22Rv1 (cell line): ENCODE results near the gene ADAMTS3.

Experiments used
- H3K27ac ChIP-seq: fragments of 450-650 bp; 2 replicates; pipeline ENCODE4 v1.5.1; 2017
- ZFX ChIP-seq: fragments of 450-650 bp; IDR thresholded peaks from 2 replicates; pipeline ENCODE4 v1.6.1; 2017; ENCODE audit warnings: antibody characterized with exemption, borderline replicate concordance
- TF ChIP-seq, protein P1 (sequence below): fragments of 450-650 bp; IDR thresholded peaks from 2 replicates; pipeline ENCODE4 v1.5.1; 2017; ENCODE audit warnings: mild to moderate bottlenecking

ADAMTS3 gene

DNA sequence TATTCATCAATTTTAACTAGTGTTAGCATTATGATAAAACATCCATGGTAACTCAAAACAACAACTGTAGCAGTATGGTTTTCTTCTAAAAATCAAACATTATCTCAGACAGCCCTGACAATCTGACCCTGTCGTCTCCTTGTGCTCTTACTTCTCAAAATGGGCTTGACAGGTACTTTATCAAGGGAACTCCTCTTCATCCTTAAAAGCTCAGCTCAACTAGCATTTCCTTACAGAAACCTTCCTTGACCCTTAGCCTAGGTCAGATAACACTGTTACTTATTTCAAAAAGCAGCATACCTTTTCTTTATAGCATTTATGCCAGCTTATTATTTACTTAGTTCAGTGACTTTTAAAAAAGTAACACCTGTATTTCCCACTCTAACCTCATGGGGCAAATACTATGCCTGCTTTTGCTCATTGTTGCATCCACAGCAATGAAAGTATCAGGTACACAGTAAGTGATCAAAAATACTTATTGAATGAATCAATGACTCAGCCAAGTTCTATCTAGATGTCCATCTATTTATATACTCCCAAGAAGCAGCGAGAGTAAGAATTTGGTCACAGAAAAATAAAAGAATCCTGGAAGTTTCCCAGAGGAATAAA, 41.9 kb downstream of the ADAMTS3 start:
- TF ChIP-seq, protein P1, sequence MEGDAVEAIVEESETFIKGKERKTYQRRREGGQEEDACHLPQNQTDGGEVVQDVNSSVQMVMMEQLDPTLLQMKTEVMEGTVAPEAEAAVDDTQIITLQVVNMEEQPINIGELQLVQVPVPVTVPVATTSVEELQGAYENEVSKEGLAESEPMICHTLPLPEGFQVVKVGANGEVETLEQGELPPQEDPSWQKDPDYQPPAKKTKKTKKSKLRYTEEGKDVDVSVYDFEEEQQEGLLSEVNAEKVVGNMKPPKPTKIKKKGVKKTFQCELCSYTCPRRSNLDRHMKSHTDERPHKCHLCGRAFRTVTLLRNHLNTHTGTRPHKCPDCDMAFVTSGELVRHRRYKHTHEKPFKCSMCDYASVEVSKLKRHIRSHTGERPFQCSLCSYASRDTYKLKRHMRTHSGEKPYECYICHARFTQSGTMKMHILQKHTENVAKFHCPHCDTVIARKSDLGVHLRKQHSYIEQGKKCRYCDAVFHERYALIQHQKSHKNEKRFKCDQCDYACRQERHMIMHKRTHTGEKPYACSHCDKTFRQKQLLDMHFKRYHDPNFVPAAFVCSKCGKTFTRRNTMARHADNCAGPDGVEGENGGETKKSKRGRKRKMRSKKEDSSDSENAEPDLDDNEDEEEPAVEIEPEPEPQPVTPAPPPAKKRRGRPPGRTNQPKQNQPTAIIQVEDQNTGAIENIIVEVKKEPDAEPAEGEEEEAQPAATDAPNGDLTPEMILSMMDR = peak; percentile 20; the same call in 1 of the 2 replicates
- TF ChIP-seq ZFX = no peak
- H3K27ac ChIP-seq = no peak overlapping the region

DNA sequence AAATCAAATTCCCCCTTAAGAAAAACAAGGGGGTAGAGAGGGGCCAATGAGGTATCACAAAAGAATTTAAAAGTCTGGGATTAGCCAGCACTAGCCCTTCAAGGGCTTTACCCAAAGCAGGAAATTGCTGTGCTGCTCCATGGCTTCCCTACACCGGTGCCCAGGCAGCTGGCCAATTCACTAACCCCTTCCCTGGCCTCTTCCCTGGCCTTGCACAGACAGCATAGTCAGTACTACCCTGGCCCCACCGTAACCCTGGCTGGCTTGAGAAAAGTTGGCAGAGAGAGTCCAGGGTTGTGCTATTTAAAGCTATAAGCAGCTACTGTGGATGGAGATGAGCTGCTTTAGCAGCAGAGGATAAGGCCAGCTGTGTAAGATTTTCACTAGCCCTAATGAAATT, 43.1 kb downstream of the ADAMTS3 start:
- TF ChIP-seq ZFX = no peak
- TF ChIP-seq, protein P1 = no peak
- H3K27ac ChIP-seq = no peak overlapping the region

DNA sequence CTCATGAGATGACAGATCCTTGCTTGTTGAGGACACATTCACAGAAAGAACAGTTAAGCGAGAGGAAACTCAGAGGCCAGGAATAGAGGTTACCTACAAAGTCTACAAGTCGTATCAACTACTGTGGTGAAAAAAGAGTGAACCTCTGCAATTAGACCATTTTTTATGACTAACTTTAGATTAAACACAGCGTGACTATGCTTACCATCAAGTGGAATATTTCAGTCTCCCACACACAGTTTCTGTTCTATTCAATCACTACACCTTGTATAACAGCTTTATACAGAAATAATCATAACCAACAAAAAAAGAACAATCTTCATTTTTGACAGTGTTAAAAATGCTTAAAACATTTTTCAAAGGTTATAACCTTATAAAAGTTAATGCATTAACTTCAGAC, 46.6 kb downstream of the ADAMTS3 start:
- H3K27ac ChIP-seq = no peak overlapping the region

DNA sequence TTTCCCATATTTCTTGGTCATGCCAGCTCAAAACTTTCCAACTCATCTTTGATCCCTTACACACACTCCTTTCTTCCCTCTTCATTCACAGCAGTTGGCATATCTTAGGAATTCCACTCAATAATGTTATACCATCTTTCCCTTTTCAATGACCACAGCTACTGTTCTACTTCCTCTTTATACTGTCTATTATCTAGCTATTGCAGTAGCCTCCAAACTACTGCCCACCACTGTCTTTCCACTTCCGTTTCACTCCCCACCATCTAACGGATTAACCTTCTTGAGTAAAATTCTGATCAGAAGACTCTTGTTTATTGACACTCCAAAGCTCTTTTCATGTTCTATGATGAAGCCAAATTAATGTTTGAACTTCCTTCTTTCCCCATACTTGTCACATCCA, 55.8 kb downstream of the ADAMTS3 start:
- H3K27ac ChIP-seq = no peak overlapping the region
- no peak for TF ChIP-seq ZFX
- TF ChIP-seq, protein P1 = no peak

More for the DNA sequence above, 46.6 kb downstream of the ADAMTS3 start:
- no peak for TF ChIP-seq ZFX
- TF ChIP-seq, protein P1 = no peak

DNA sequence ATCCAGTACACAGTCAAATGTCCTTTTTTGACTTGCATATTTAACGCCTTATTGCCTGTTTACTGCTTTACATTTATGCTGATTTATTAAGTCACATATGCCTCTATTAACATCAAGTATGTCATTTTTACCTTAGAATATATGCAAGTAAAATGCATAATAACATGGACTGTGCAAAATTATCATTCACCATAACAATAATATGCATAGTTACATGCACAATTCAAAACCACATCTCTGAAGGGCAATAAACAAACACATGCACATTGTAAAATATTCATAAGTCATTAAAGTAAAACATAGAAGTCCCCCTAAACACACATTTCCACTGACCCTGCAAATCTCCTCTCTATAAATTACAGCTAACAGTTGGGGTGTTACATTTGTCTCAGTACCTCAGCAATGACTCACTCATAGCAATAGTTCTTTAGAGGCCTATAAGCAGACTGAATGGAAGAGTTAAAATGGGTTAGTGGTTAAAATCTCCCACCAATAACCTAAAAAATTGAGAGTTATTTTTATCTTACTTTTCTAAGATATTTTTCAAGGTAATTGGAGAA, 61.1 kb downstream of the ADAMTS3 start:
- no peak for TF ChIP-seq ZFX
- TF ChIP-seq, protein P1 = no peak
- no peak overlapping the region for H3K27ac ChIP-seq

DNA sequence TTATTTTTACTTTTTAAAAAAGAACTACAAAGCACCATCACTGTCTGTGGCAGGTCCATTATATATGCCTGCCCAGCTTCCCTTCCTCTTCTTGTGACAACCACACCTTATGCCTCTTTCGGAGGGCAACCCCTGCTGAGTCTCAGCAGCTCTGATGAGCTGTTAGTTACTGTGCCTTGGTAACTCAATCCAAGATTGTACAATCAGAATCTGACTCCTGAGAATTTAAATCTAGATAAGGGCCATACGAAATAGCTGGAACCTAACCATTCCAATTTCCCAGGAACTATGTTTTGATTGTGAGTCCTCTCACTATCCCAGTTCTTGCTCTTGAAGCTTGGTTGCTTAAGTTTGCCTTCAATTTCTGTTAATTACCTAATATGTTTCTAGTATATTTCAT, 61.9 kb downstream of the ADAMTS3 start:
- TF ChIP-seq ZFX = no peak
- TF ChIP-seq, protein P1 = no peak
- H3K27ac ChIP-seq = no peak overlapping the region

DNA sequence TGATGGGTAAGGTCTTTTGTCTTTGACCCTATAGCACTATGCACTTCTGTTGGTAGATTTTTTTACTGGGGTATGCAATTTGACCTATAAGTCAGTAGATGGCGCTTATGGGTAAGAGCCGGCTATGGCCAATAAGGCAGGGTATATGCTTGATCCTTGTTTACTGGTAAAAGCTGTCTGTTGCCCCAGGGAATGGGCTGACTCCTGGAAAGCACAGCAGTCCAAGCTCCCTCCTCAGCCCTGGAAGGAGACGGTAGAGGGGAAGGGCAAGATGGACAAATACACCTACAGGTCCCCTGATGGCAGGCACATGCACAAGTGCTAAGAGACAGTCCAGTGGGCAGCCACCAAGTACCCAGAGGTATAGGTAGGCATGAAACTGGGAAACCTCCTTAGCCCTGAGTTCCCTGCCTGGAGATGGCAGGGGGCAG, 63.7 kb downstream of the ADAMTS3 start:
- no peak overlapping the region for H3K27ac ChIP-seq
- TF ChIP-seq ZFX = no peak
- TF ChIP-seq, protein P1 = peak; percentile 87
